ENCODE measurements around the gene ARAF.
"Not testable (repeated sequence)": the region's sequence is repeated elsewhere in the genome, so short reads cannot be mapped to it uniquely, and the experiment has no call there.

Gene ARAF

GRCh38 chrX:47560934-47561658 lies at the start of gene ARAF:
ARAF (plus strand) TSS chrX:47561205; CDS start chrX:47562968, 1,763 bp downstream.
- peak; percentile 98 for DNase-seq (ENCODE audit: low spot score)

GRCh38 chrX:47512383-47512782 lies 48.6 kb upstream of the ARAF start:
- not testable (repeated sequence) for DNase-seq (ENCODE audit: low spot score)

- DNase-seq (ENCODE audit: low spot score) = not testable (repeated sequence)
Measured at GRCh38 chrX:47513034-47513965, 47.7 kb upstream of the ARAF start.

- DNase-seq (ENCODE audit: low spot score) = no peak
Measured at GRCh38 chrX:47514533-47515235, 46.3 kb upstream of the ARAF start.

GRCh38 chrX:47515941-47516665 lies 44.9 kb upstream of the ARAF start:
- DNase-seq (ENCODE audit: low spot score) = no peak

GRCh38 chrX:47518144-47518543 lies 42.9 kb upstream of the ARAF start:
- no peak for DNase-seq (ENCODE audit: low spot score)

- DNase-seq (ENCODE audit: low spot score) = peak; percentile 68
Measured at GRCh38 chrX:47523297-47523696, 37.7 kb upstream of the ARAF start.

GRCh38 chrX:47523713-47524166 lies 37.3 kb upstream of the ARAF start:
- DNase-seq (ENCODE audit: low spot score) = no peak

GRCh38 chrX:47529548-47529947 lies 31.5 kb upstream of the ARAF start:
- DNase-seq (ENCODE audit: low spot score) = no peak

- no peak for DNase-seq (ENCODE audit: low spot score)
Measured at GRCh38 chrX:47530049-47530448, 31.0 kb upstream of the ARAF start.

- DNase-seq (ENCODE audit: low spot score) = no peak
Measured at GRCh38 chrX:47539860-47540259, 21.1 kb upstream of the ARAF start.

- DNase-seq (ENCODE audit: low spot score) = peak; percentile 93
Measured at GRCh38 chrX:47540754-47541538, 20.1 kb upstream of the ARAF start.

GRCh38 chrX:47543496-47543895 lies 17.5 kb upstream of the ARAF start:
- no peak for DNase-seq (ENCODE audit: low spot score)

GRCh38 chrX:47556045-47556623 lies 4.9 kb upstream of the ARAF start:
- peak; percentile 95 for DNase-seq (ENCODE audit: low spot score)

GRCh38 chrX:47558436-47558835 lies 2.6 kb upstream of the ARAF start:
- DNase-seq (ENCODE audit: low spot score) = no peak

GRCh38 chrX:47560179-47560933 lies 649 bp upstream of the ARAF start:
- DNase-seq (ENCODE audit: low spot score) = no peak

GRCh38 chrX:47561659-47562151 lies 700 bp downstream of the ARAF start:
- DNase-seq (ENCODE audit: low spot score) = no peak

GRCh38 chrX:47562615-47563243 lies 1.7 kb downstream of the ARAF start:
- no peak for DNase-seq (ENCODE audit: low spot score)

GRCh38 chrX:47563801-47564315 lies 2.9 kb downstream of the ARAF start:
- no peak for DNase-seq (ENCODE audit: low spot score)
